ENCODE results near the gene AK2. TPM values are rescaled to one million over a fixed set of nuclear protein-coding genes. Genes with fewer than 3 reads are reported as not detected.

AK2 gene
- total and polyA plus RNA-seq, 11 donors: 101 to 292 (median 137) TPM

- no peak overlapping the region for H3K4me3 ChIP-seq
- ATAC-seq (peak; percentile 66 to 86 (median 80)), DNase-seq (peak; percentile 80 to 87 (median 83))
- no peaks in the 10 kb centered on the region for H3K36me3 ChIP-seq
- intact Hi-C loops (cut with DNase I): loop anchor here in 1 of 10 donors (10.0 kb wide), 1 partner anchor 45 kb away; no protein-coding TSS in a partner anchor
- TF ChIP-seq POLR2A (IDR thresholded peaks at IDR 0.05): no peak
- TF ChIP-seq CTCF (IDR thresholded peaks at IDR 0.05): no peak
- peak overlapping the region in 11 of 12 donors; percentile 5 to 92 (median 65) for H3K27ac ChIP-seq
- H3K9me3 ChIP-seq: no peaks in the 10 kb centered on the region
- peaks cover 13 to 98% (median 50%) of the 10 kb centered on the region in 12 donors for H3K4me1 ChIP-seq
- WGBS, 4 donors: 37 to 56% (median 42%) methylated on average over 6 of the region's 6 CpGs
- no peaks in the 10 kb centered on the region for H3K27me3 ChIP-seq
Observed at GRCh38 chr1:32989160-32990050, 47.3 kb downstream of the AK2 start.

- intact Hi-C loops (cut with DNase I): no loop called here
- no peak overlapping the region for H3K4me3 ChIP-seq
- TF ChIP-seq CTCF (IDR thresholded peaks at IDR 0.05) (no peak), POLR2A (IDR thresholded peaks at IDR 0.05) (no peak)
- no peaks in the 10 kb centered on the region for H3K9me3 ChIP-seq
- no peaks in the 10 kb centered on the region for H3K27me3 ChIP-seq
- no peak for DNase-seq
- H3K36me3 ChIP-seq: no peaks in the 10 kb centered on the region
- ATAC-seq: peak in 2 of 4 donors; percentile 6 to 7
- peak overlapping the region in 10 of 12 donors; percentile 35 to 92 (median 64) for H3K27ac ChIP-seq
- peaks cover 13 to 98% (median 45%) of the 10 kb centered on the region in 12 donors for H3K4me1 ChIP-seq
Observed at GRCh38 chr1:32988665-32989064, 48.0 kb downstream of the AK2 start.

GRCh38 chr1:32985226-32985625, 51.5 kb downstream of the AK2 start:
- TF ChIP-seq POLR2A (IDR thresholded peaks at IDR 0.05) (no peak), CTCF (IDR thresholded peaks at IDR 0.05) (no peak)
- 95 to 100% (median 98%) methylated on average over 1 of the region's 1 CpG for WGBS, 4 donors
- intact Hi-C loops (cut with DNase I): no loop called here
- H3K36me3 ChIP-seq: no peaks in the 10 kb centered on the region
- H3K9me3 ChIP-seq: no peaks in the 10 kb centered on the region
- peak overlapping the region in 1 of 12 donors; percentile 95 for H3K27ac ChIP-seq
- ATAC-seq: no peak
- no peaks in the 10 kb centered on the region for H3K27me3 ChIP-seq
- no peak for DNase-seq
- H3K4me1 ChIP-seq: peaks cover 13 to 98% (median 28%) of the 10 kb centered on the region in 12 donors
- no peak overlapping the region for H3K4me3 ChIP-seq

- Histone ChIP-seq H3K9me3 (no peaks in the 10 kb centered on the region), H3K36me3 (no peaks in the 10 kb centered on the region), H3K27ac (peak overlapping the region in 4 of 12 donors; percentile 31 to 95 (median 42)), H3K4me1 (peaks cover 11 to 97% (median 24%) of the 10 kb centered on the region in 12 donors), H3K4me3 (no peak overlapping the region), H3K27me3 (no peaks in the 10 kb centered on the region)
- DNase-seq (no peak), ATAC-seq (peak in 1 of 4 donors; percentile 25)
- 75 to 100% (median 78%) methylated on average over 1 of the region's 1 CpG for WGBS, 4 donors
- intact Hi-C loops (cut with DNase I): no loop called here
- TF ChIP-seq POLR2A (IDR thresholded peaks at IDR 0.05) (no peak), CTCF (IDR thresholded peaks at IDR 0.05) (no peak)
Observed at GRCh38 chr1:32984455-32985171, 52.1 kb downstream of the AK2 start.
